ENCODE results near the gene CCRL2. TPM values are rescaled to one million over a fixed set of nuclear protein-coding genes. Genes with fewer than 3 reads are reported as not detected.
"Not testable (repeated sequence)": the region's sequence is repeated elsewhere in the genome, so short reads cannot be mapped to it uniquely, and the experiment has no call there.

CCRL2 gene
- total RNA-seq, 1 experiment from 2014 or later: not detected

DNA sequence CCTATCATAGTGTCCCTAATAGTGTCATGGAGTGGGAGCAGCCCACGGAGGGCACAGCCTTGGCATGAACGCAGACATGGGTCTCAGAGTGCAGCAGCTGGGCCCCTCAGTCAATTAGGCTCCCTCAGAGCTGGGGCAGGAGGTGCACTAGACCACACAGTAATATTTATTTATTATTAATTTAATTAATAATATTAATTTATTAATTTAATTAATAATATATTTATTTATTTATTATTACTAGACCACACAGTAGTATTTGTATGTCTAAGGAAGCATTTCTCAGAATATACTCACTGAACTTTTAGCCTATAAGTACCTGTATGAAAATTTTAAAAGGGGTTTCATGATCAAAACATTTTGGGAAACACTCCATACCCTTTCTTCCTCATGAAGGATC is 5.5 kb upstream of the CCRL2 start:
- H3K79me1 ChIP-seq (ENCODE audit: insufficient read depth, low read depth, low read length, poor library complexity, severe bottlenecking): no peaks in the 10 kb centered on the region
- peaks cover 0 to 2% of the 10 kb centered on the region in 2 experiments; a peak in 1 of 4 replicates for H3K4me1 Mint-ChIP-seq

GRCh38 chr3:46402902-46403301 is 4.2 kb upstream of the CCRL2 start:
- not testable (repeated sequence) for H2BK120ac ChIP-seq (ENCODE audit: low read depth, low read length, poor library complexity, severe bottlenecking); H4K5ac ChIP-seq (ENCODE audit: insufficient read length, low read depth, low read length); H2BK5ac ChIP-seq (ENCODE audit: insufficient read length, low read length); H2BK20ac ChIP-seq (ENCODE audit: low read depth, low read length, poor library complexity, severe bottlenecking); H3K18ac ChIP-seq (ENCODE audit: insufficient read length, low read depth, low read length); H3K9me3 Mint-ChIP-seq; H3K4me3 Mint-ChIP-seq; H2AK5ac ChIP-seq (ENCODE audit: insufficient read length, low read length); H4K8ac ChIP-seq (replicated peaks; ENCODE audit: insufficient read length, low read depth, low read length); H2BK15ac ChIP-seq (ENCODE audit: low read depth, low read length); H3K4me1 Mint-ChIP-seq; H3K79me2 ChIP-seq (ENCODE audit: insufficient read depth, low read length); H3K23ac ChIP-seq (ENCODE audit: insufficient read length, low read depth, low read length); H3K9ac ChIP-seq (ENCODE audit: extremely low read depth, insufficient read length, low read length); H3K56ac ChIP-seq (ENCODE audit: insufficient read length, low read depth, low read length); H3K27me3 ChIP-seq (ENCODE audit: insufficient read depth, low read length); H2AFZ ChIP-seq (ENCODE audit: low read length); DNase-seq; H2BK12ac ChIP-seq (ENCODE audit: insufficient read length, low read depth, low read length); H4K91ac ChIP-seq (ENCODE audit: insufficient read length, low read depth, low read length); H3K14ac ChIP-seq (ENCODE audit: insufficient read depth, low read length); H3K27ac ChIP-seq (ENCODE audit: insufficient read length, low read depth, low read length); H3K27ac Mint-ChIP-seq; H3K23me2 ChIP-seq (ENCODE audit: insufficient read length, low read depth, low read length, poor library complexity, severe bottlenecking); H3K27me3 Mint-ChIP-seq (ENCODE audit: low read depth); H3K36me3 Mint-ChIP-seq (ENCODE audit: insufficient read depth in 1 of 3, low read depth in 3 of 3); H3T11ph ChIP-seq (ENCODE audit: low read length); H3K4ac ChIP-seq (ENCODE audit: low read depth, low read length); H3K9me3 ChIP-seq (ENCODE audit: control insufficient read depth, low read depth, low read length); H3K79me1 ChIP-seq (ENCODE audit: insufficient read depth, low read depth, low read length, poor library complexity, severe bottlenecking); H3K4me1 ChIP-seq (ENCODE audit: insufficient read depth, low read length); H3K4me2 ChIP-seq (ENCODE audit: insufficient read depth, insufficient read length, low read length); H4K20me1 ChIP-seq (ENCODE audit: control insufficient read depth, insufficient read depth, insufficient read length)
- WGBS (ENCODE audit: extremely low coverage, insufficient read length, low lambda C conversion rate): no CpG with 5 or more reads among the region's 4 CpGs

More for the DNA sequence above, 5.5 kb upstream of the CCRL2 start:
- no CpG with 5 or more reads among the region's 2 CpGs for WGBS (ENCODE audit: extremely low coverage, insufficient read length, low lambda C conversion rate)
- no peaks in the 10 kb centered on the region for H3K9me3 Mint-ChIP-seq
- no peak for DNase-seq
- Histone ChIP-seq H2AK5ac (ENCODE audit: insufficient read length, low read length) (no peak overlapping the region), H3K14ac (ENCODE audit: insufficient read depth, low read length) (no peak overlapping the region), H2BK5ac (ENCODE audit: insufficient read length, low read length) (no peak overlapping the region), H4K8ac (replicated peaks; ENCODE audit: insufficient read length, low read depth, low read length) (no peak overlapping the region), H4K91ac (ENCODE audit: insufficient read length, low read depth, low read length) (no peak overlapping the region), H3K79me2 (ENCODE audit: insufficient read depth, low read length) (no peaks in the 10 kb centered on the region), H3K4ac (ENCODE audit: low read depth, low read length) (no peak overlapping the region), H3K56ac (ENCODE audit: insufficient read length, low read depth, low read length) (no peak overlapping the region), H2BK12ac (ENCODE audit: insufficient read length, low read depth, low read length) (no peak overlapping the region), H2BK20ac (ENCODE audit: low read depth, low read length, poor library complexity, severe bottlenecking) (no peak overlapping the region), H4K20me1 (ENCODE audit: control insufficient read depth, insufficient read depth, insufficient read length) (no peaks in the 10 kb centered on the region), H3K4me2 (ENCODE audit: insufficient read depth, insufficient read length, low read length) (no peak overlapping the region), H3K23ac (ENCODE audit: insufficient read length, low read depth, low read length) (no peak overlapping the region), H3K9ac (ENCODE audit: extremely low read depth, insufficient read length, low read length) (no peak overlapping the region), H2BK15ac (ENCODE audit: low read depth, low read length) (no peak overlapping the region), H2BK120ac (ENCODE audit: low read depth, low read length, poor library complexity, severe bottlenecking) (no peak overlapping the region), H3K27me3 (ENCODE audit: insufficient read depth, low read length) (no peaks in the 10 kb centered on the region), H3K27ac (ENCODE audit: insufficient read length, low read depth, low read length) (no peak overlapping the region), H3K18ac (ENCODE audit: insufficient read length, low read depth, low read length) (no peak overlapping the region), H2AFZ (ENCODE audit: low read length) (no peak overlapping the region), H3K9me3 (ENCODE audit: control insufficient read depth, low read depth, low read length) (no peaks in the 10 kb centered on the region), H3T11ph (ENCODE audit: low read length) (no peak overlapping the region), H3K23me2 (ENCODE audit: insufficient read length, low read depth, low read length, poor library complexity, severe bottlenecking) (no peaks in the 10 kb centered on the region), H3K4me1 (ENCODE audit: insufficient read depth, low read length) (no peaks in the 10 kb centered on the region), H4K5ac (ENCODE audit: insufficient read length, low read depth, low read length) (no peak overlapping the region)
- H3K27me3 Mint-ChIP-seq (ENCODE audit: low read depth): peaks cover 4% of the 10 kb centered on the region
- no peaks in the 10 kb centered on the region for H3K36me3 Mint-ChIP-seq (ENCODE audit: insufficient read depth in 1 of 3, low read depth in 3 of 3)
- no peak overlapping the region for H3K4me3 Mint-ChIP-seq
- no peak overlapping the region for H3K27ac Mint-ChIP-seq
- TF ChIP-seq CTCF (conservative IDR thresholded peaks at IDR 0.05): no peak

All from H9 (cell line).